ENCODE data around the gene PCSK5. TPM values are rescaled to one million over a fixed set of nuclear protein-coding genes. Genes with fewer than 3 reads are reported as not detected.

PCSK5 gene
- total and polyA plus RNA-seq, 2 donors (not counting 1 experiment from before 2014, with no cell fraction given) = 0.09 TPM; not detected in 1

DNA sequence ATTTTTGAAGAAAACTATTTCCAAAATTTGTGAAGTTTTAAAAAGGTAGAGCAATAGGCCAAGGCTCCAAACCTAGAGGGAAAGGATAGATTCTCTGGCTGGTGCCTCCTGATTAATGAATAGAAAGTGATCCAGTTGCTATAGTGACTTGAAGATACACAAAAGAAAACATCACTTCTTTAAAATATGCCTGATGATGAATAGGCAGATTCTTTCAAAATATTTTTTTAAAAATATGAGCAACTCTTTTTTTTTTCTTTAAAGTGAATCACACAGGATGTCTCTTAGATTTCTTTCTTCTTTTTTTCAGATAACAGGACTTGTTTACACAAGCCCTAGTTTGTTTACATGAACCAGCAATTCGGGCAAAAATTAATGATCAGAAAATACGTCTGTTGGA is 379.3 kb downstream of the PCSK5 start:
- TF ChIP-seq EZH2 (IDR thresholded peaks at IDR 0.05; ENCODE audit: borderline replicate concordance, insufficient read depth, low read depth, low read length, poor library complexity, severe bottlenecking) = no peak
- TF ChIP-seq, protein P1, sequence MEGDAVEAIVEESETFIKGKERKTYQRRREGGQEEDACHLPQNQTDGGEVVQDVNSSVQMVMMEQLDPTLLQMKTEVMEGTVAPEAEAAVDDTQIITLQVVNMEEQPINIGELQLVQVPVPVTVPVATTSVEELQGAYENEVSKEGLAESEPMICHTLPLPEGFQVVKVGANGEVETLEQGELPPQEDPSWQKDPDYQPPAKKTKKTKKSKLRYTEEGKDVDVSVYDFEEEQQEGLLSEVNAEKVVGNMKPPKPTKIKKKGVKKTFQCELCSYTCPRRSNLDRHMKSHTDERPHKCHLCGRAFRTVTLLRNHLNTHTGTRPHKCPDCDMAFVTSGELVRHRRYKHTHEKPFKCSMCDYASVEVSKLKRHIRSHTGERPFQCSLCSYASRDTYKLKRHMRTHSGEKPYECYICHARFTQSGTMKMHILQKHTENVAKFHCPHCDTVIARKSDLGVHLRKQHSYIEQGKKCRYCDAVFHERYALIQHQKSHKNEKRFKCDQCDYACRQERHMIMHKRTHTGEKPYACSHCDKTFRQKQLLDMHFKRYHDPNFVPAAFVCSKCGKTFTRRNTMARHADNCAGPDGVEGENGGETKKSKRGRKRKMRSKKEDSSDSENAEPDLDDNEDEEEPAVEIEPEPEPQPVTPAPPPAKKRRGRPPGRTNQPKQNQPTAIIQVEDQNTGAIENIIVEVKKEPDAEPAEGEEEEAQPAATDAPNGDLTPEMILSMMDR (IDR thresholded peaks at IDR 0.05) = no peak
- peaks cover 0 to 2% (median 0%) of the 10 kb centered on the region in 3 donors for H3K9me3 ChIP-seq (ENCODE audit: control extremely low read depth in 1 of 3, control insufficient read depth in 2 of 3, insufficient read depth in 1 of 3, low read length in 2 of 3)
- no peaks in the 10 kb centered on the region for H3K79me2 ChIP-seq (ENCODE audit: control insufficient read depth, insufficient read depth, low read length)
- H3K36me3 ChIP-seq (replicated peaks in 1 of 2; ENCODE audit: control extremely low read depth in 1 of 2, control insufficient read depth in 1 of 2, extremely low read depth in 1 of 2, insufficient read depth in 2 of 2, low read length in 1 of 2) = no peaks in the 10 kb centered on the region
- no peak overlapping the region for H2AFZ ChIP-seq (ENCODE audit: insufficient read depth, low read depth, low read length, poor library complexity, severe bottlenecking)
- DNase-seq (no peak), ATAC-seq (ENCODE audit: low read depth) (no peak)
- no CpG with 5 or more reads among the region's 2 CpGs for WGBS (ENCODE audit: insufficient coverage)
- no peak overlapping the region for H3K9ac ChIP-seq (ENCODE audit: low read length)
- intact Hi-C loops (cut with micrococcal nuclease) = no loop called here
- no peak overlapping the region for H3K4me3 ChIP-seq (ENCODE audit: control extremely low read depth in 1 of 5, extremely low read depth in 1 of 5, insufficient read depth in 1 of 5, low read depth in 2 of 5, low read length in 4 of 5)
- Mint-ChIP-seq H3K4me3 (no peak overlapping the region), H3K4me1 (no peaks in the 10 kb centered on the region), H3K27ac (no peak overlapping the region), H3K9me3 (ENCODE audit: insufficient read depth) (no peaks in the 10 kb centered on the region), H3K27me3 (no peaks in the 10 kb centered on the region)
- ChIA-PET CTCF (no interaction called here), POLR2A (no interaction called here)
- H3K27me3 ChIP-seq (replicated peaks in 1 of 4; ENCODE audit: control extremely low read depth in 1 of 4, control insufficient read depth in 3 of 4, insufficient read depth in 4 of 4, low read length in 3 of 4) = no peaks in the 10 kb centered on the region
- H3K27ac ChIP-seq (ENCODE audit: low read length in 2 of 2) = no peak overlapping the region
- no peaks in the 10 kb centered on the region for H4K20me1 ChIP-seq (ENCODE audit: control insufficient read depth, insufficient read depth, low read length, poor library complexity, severe bottlenecking)
- H3K4me2 ChIP-seq (replicated peaks; ENCODE audit: low read depth, low read length, poor library complexity, severe bottlenecking) = no peak overlapping the region
- H3K4me1 ChIP-seq (ENCODE audit: control insufficient read depth in 2 of 2, insufficient read depth in 2 of 2, low read length in 2 of 2) = no peaks in the 10 kb centered on the region

DNA sequence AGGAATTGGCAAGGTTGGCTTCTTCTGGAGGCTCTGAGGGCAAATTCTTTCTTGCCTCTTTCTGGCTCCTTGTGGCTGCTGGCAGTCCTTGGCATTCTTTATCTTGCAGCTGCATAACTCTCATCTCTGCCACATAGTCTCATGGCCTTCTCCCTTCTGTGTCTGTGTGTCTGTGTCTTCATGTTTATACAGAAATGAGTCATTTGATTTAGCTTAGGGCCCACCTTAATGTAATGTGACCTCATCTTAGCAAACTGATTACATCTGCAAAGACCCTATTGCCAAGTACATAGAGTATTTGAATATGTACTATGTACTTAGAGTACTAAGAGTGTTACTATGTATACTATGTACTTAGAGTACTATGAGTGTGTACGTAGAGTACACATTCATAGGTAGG is 381.3 kb downstream of the PCSK5 start:
- H3K79me2 ChIP-seq (ENCODE audit: control insufficient read depth, insufficient read depth, low read length) = no peaks in the 10 kb centered on the region
- no peak overlapping the region for H3K4me2 ChIP-seq (replicated peaks; ENCODE audit: low read depth, low read length, poor library complexity, severe bottlenecking)
- intact Hi-C loops (cut with micrococcal nuclease) = no loop called here
- Mint-ChIP-seq H3K9me3 (ENCODE audit: insufficient read depth) (no peaks in the 10 kb centered on the region), H3K4me1 (no peaks in the 10 kb centered on the region), H3K27me3 (peaks cover 5% of the 10 kb centered on the region), H3K27ac (no peak overlapping the region), H3K4me3 (no peak overlapping the region)
- H3K27ac ChIP-seq (ENCODE audit: low read length in 2 of 2) = no peak overlapping the region
- no CpG with 5 or more reads among the region's 1 CpG for WGBS (ENCODE audit: insufficient coverage)
- DNase-seq = no peak
- no peaks in the 10 kb centered on the region for H3K36me3 ChIP-seq (replicated peaks in 1 of 2; ENCODE audit: control extremely low read depth in 1 of 2, control insufficient read depth in 1 of 2, extremely low read depth in 1 of 2, insufficient read depth in 2 of 2, low read length in 1 of 2)
- TF ChIP-seq, protein P1 (IDR thresholded peaks at IDR 0.05) = no peak
- TF ChIP-seq EZH2 (IDR thresholded peaks at IDR 0.05; ENCODE audit: borderline replicate concordance, insufficient read depth, low read depth, low read length, poor library complexity, severe bottlenecking) = no peak
- no peaks in the 10 kb centered on the region for H3K4me1 ChIP-seq (ENCODE audit: control insufficient read depth in 2 of 2, insufficient read depth in 2 of 2, low read length in 2 of 2)
- H3K9me3 ChIP-seq (ENCODE audit: control extremely low read depth in 1 of 3, control insufficient read depth in 2 of 3, insufficient read depth in 1 of 3, low read length in 2 of 3) = peaks cover 0 to 2% (median 0%) of the 10 kb centered on the region in 3 donors
- ChIA-PET CTCF (no interaction called here), POLR2A (no interaction called here)
- H4K20me1 ChIP-seq (ENCODE audit: control insufficient read depth, insufficient read depth, low read length, poor library complexity, severe bottlenecking) = no peaks in the 10 kb centered on the region
- no peak for ATAC-seq (ENCODE audit: low read depth)
- no peak overlapping the region for H3K4me3 ChIP-seq (ENCODE audit: control extremely low read depth in 1 of 5, extremely low read depth in 1 of 5, insufficient read depth in 1 of 5, low read depth in 2 of 5, low read length in 4 of 5)
- no peak overlapping the region for H2AFZ ChIP-seq (ENCODE audit: insufficient read depth, low read depth, low read length, poor library complexity, severe bottlenecking)
- H3K9ac ChIP-seq (ENCODE audit: low read length) = no peak overlapping the region
- H3K27me3 ChIP-seq (replicated peaks in 1 of 4; ENCODE audit: control extremely low read depth in 1 of 4, control insufficient read depth in 3 of 4, insufficient read depth in 4 of 4, low read length in 3 of 4) = no peaks in the 10 kb centered on the region
